GM21825 (cell line): ENCODE measurements around the gene WWP2.
"Not testable (repeated sequence)": the region's sequence is repeated elsewhere in the genome, so short reads cannot be mapped to it uniquely, and the experiment has no call there.

Experiments
- ATAC-seq: cut with Tn5 transposase; IDR thresholded peaks from one replicate; pipeline ENCODE4 v1.9.1; 2021; ENCODE audit warnings: mild to moderate bottlenecking, moderate library complexity; ENCODE audit not compliant: unreplicated experiment

Gene WWP2

DNA sequence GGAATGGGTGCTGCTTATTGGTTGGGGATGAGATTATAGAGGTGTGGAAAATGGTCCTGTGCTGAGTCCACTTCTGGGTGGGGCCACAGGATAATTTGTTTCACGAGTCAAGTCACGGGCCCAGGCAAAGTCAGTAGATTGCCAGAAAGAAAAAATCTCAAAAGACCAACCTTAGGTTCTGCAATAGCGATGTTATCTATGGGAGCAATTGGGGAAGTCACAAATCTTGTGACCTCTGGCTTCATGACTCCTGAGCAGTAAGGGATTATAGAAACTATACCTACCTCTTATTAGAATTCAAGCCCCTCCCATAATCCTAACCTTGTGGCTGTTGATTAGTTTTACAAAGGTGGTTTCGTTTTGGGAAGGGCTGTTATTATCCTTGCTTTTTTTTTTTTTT is 31.4 kb downstream of the WWP2 start:
- ATAC-seq: no peak

GRCh38 chr16:69794486-69794885 is 32.4 kb downstream of the WWP2 start:
- no peak for ATAC-seq

GRCh38 chr16:69796285-69797118 is 34.4 kb downstream of the WWP2 start:
- no peak for ATAC-seq

GRCh38 chr16:69798466-69798865 is 36.3 kb downstream of the WWP2 start:
- no peak for ATAC-seq

- no peak for ATAC-seq
Observed at GRCh38 chr16:69799611-69800031, 37.5 kb downstream of the WWP2 start.

DNA sequence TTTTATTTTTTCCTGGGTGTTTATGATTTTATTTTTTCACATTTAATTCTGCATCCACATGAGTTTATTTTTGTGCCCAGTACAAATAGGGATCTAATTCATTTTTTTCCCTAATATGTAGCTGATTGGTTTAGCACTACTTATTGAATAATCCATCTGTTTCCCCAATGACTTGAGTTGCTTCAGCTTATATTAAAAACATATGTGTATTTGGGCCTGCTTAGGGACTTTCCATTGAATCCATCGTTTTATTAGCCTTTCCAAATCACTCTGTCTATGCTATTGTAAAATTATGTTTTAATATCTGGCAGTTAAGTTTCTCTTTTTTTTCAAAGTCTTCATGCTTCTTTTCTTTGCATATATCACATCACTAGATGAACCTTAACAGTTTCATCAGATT is 42.2 kb downstream of the WWP2 start:
- no peak for ATAC-seq

- ATAC-seq: not testable (repeated sequence)
Observed at GRCh38 chr16:69806776-69807175, 44.6 kb downstream of the WWP2 start.

- no peak for ATAC-seq
Observed at GRCh38 chr16:69812688-69813014, 50.5 kb downstream of the WWP2 start.

- no peak for ATAC-seq
Observed at GRCh38 chr16:69814078-69814477, 51.9 kb downstream of the WWP2 start.

- ATAC-seq: no peak
Observed at GRCh38 chr16:69814561-69814960, 52.4 kb downstream of the WWP2 start.

GRCh38 chr16:69815216-69815883 is 53.2 kb downstream of the WWP2 start:
- ATAC-seq: not testable (repeated sequence)

DNA sequence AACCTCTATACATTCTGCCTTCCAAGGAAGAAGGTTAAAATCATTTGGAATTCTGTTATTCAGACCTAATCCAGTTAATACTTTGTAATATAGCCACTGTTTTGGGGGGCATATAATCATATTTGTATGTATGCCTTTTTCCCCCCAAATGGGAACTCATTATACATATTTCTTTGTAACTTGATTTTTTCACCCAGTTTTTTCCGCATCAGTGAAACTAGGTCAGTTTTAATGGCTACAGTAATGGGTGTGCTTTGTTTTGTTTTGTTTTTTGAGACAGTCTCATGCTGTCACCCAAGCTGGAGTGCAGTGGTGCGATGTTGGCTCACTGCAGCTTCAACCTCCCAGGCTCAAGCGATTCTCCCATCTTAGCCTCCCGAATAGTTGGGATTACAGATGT is 54.9 kb downstream of the WWP2 start:
- ATAC-seq: no peak

DNA sequence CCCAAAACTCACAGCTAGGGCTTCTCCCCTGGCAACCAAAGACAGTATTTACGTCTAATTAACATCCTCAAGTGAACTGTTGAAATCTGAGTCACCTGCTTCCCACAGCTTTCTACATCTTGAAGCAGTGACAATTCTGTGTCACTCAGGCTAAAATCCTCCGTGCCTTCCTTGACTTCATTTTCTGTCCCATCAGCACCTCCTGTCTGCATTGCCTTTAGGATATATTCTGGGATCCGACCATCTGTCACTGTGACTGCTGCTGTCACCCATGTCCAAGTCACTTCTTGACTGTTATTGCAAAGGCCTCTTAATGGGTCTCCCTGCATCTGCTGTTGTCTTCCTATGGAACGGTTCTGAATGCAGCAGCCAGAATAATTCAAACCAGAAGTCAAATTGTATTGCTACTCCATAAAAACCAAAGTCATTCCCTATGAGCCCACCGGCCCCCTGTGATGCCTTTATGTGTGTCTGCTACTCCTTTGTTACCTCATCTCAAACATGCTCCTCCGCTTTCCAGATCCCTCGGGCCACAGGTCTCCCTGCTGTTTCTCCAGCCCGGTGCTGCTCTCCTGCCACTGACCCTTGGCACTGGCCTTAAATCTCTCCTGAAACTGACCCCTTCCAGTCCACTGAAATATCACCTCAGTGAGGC is 56.9 kb downstream of the WWP2 start:
- ATAC-seq: no peak

- ATAC-seq: no peak
Observed at GRCh38 chr16:69820926-69821541, 58.9 kb downstream of the WWP2 start.

DNA sequence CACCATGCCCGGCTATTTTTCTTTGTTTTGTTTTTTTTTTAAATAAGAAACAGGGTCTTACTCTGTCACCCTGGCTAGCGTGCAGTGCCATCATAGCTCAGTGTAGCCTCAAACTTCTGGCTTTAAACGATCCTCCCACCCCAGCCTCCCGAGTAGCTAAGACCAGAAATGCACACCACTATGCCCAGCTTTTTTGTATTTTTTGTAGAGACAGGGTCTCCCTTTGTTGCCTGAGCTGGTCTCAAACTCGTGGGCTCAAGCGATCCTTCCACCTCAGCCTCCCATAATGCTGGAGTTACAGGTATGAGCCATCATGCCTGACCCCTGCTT is 59.7 kb downstream of the WWP2 start:
- no peak for ATAC-seq

- ATAC-seq: no peak
Observed at GRCh38 chr16:69822174-69822935, 60.2 kb downstream of the WWP2 start.

DNA sequence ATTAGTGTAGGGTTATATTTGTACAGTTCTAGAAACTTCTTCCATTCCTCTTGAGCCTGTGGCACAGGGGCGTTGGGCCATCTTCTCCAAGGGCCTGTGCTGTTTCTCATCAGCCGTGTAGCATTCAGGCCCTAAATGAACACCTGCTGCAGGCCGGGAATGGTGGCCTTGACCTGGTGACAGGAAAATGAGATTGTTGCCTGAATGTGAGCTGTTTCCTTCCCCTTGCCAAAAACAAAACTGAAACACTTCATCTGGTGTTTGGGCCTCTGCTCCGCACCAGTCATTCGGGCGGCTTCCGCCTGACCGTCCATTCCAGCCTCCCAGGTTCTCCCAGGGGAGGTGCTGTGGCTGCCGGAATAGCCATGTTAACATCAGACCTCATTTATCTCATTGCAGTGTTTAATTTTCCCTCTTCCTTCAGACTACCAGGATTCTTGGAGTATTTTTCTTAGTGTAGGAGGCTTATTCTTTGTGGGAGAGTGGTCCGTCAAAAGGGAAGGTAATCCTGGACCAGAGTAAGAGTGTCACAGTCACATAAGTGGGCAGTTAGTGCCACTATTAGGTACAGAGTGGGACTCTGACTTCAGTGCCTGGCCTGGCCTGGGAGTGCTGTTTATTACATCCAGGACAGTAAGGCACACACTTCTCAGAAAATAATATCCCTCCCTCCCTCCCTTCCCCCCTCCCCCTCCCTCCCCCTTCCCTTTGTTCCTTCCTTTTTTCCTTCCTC is 61.9 kb downstream of the WWP2 start:
- ATAC-seq: peak; percentile 85

DNA sequence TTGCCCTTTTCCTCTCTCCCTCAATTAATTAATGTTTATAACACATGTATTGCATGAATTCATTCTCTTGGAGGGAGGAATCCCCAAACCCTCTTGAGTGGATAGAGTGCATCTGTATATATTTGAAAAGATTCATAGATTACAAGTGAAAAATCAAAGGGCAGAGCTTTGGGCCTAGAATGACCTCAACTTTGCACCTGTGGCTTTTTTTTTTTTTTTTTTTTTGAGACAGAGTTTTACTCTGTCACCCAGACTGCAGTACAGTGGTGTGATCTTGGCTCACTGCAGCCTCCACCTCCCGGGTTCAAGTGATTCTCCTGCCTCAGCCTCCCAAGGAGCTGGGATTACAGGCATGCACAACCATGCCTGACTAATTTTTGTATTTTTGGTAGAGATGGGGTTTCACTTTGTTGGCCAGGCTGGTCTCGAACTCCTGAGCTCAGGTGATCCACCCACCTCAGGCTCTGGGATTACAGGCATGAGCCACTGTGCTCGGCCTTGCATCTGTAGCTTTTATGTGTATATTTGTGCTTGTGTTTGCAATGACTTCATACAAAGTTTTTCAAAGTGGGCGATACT is 62.5 kb downstream of the WWP2 start:
- ATAC-seq: not testable (repeated sequence)

DNA sequence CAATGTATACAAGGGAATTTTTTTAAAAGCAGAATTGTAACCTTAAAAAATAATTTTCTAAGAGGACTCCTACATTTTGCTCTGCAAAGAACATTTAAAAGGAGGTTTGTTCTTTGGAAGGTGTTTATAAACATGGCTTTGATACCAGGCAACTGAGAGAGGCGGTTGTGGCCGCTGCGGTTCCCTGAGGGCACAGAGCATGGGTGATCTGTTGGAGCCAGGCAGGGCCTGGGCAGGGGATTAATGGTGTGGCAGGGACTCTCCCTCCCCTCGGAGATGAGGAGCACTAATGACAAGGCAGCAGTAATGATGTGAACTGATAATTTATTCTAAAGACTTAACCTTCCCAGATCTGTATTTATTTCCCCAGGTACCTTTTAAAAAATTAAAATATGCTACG is 65.4 kb downstream of the WWP2 start:
- no peak for ATAC-seq

DNA sequence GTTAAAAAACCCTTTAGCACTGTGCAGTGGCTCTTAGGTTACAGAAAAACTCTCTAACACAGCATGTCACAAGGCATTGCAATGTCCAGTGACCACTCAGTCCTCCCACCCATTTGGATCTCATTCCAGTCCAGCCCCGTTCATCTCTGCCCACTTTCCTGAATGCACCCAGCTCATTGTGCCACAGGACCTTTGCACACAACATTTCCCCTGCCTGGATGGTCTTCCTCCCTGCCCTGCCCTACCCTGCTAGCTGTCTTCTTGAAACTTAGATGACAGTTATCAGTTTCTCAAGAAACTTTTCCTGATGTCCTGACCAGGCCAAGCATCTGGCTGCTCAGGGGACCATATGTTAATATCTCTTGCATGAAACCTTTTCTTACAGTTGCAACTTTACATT is 67.2 kb downstream of the WWP2 start:
- no peak for ATAC-seq
